Fibroblast of lung (primary cell): Measurements from ENCODE around the gene PLOD3.

Experiments used
- CTCF ChIP-seq, 2 donors: IDR thresholded peaks in 1 of 2; conservative IDR thresholded peaks in 1 of 2; 1 replicate in 1 of 2; 2 replicates in 1 of 2; pipeline ENCODE4 v1.5.1; 2011 to 2012; ENCODE audit warnings: low read length in 2 of 2, control low read depth in 1 of 2, inconsistent platforms in 1 of 2, low read depth in 1 of 2, mild to moderate bottlenecking in 1 of 2
- EZH2 ChIP-seq: IDR thresholded peaks from 2 replicates; pipeline ENCODE4 v1.5.1; 2012; ENCODE audit warnings: low read length, control low read depth, mild to moderate bottlenecking; ENCODE audit errors: missing control alignments

- TF ChIP-seq CTCF (conservative IDR thresholded peaks at IDR 0.05 in 1 of 2, IDR thresholded peaks at IDR 0.05 in 1 of 2; ENCODE audit: low read depth in 1 of 2, low read length in 2 of 2) (no peak), EZH2 (no peak)
Measured at GRCh38 chr7:101237206-101238067, 20.1 kb upstream of the PLOD3 start, which contains the start of gene CLDN15.
